H9 (cell line): ENCODE measurements around the gene C15orf62. TPM values are rescaled to one million over a fixed set of nuclear protein-coding genes. Genes with fewer than 3 reads are reported as not detected.

Source experiments
- DNase-seq: peaks from one replicate; pipeline ENCODE4 v3.0.0-alpha.2; 2017
- H2AFZ ChIP-seq: one replicate; pipeline ENCODE4 v1.6.1; 2013; ENCODE audit warnings: mild to moderate bottlenecking, low read length, control low read depth, moderate library complexity
- H2AK5ac ChIP-seq: 2 replicates; pipeline ENCODE4 v1.6.1; 2013; ENCODE audit warnings: low read length, control low read depth, mixed read lengths; ENCODE audit not compliant: insufficient read length
- H2BK120ac ChIP-seq: one replicate; pipeline ENCODE4 v1.6.1; 2013; ENCODE audit warnings: low read depth, mild to moderate bottlenecking, low read length, control low read depth, inconsistent platforms; ENCODE audit not compliant: poor library complexity, severe bottlenecking
- H2BK12ac ChIP-seq: 2 replicates; pipeline ENCODE4 v1.6.1; 2013; ENCODE audit warnings: low read length, control low read depth, mixed read lengths, low read depth; ENCODE audit not compliant: insufficient read length
- H2BK15ac ChIP-seq: 2 replicates; pipeline ENCODE4 v1.6.1; 2013; ENCODE audit warnings: low read depth, low read length, control low read depth
- H2BK20ac ChIP-seq: one replicate; pipeline ENCODE4 v1.6.1; 2013; ENCODE audit warnings: low read depth, mild to moderate bottlenecking, low read length, control low read depth, inconsistent platforms; ENCODE audit not compliant: poor library complexity, severe bottlenecking
- H2BK5ac ChIP-seq: 2 replicates; pipeline ENCODE4 v1.6.1; 2013; ENCODE audit warnings: low read length, control low read depth, mixed read lengths; ENCODE audit not compliant: insufficient read length
- H3K14ac ChIP-seq: 2 replicates; pipeline ENCODE4 v1.6.1; 2013; ENCODE audit warnings: low read length, control low read depth; ENCODE audit not compliant: insufficient read depth
- H3K18ac ChIP-seq: 2 replicates; pipeline ENCODE4 v1.6.1; 2013; ENCODE audit warnings: low read depth, mild to moderate bottlenecking, mixed read lengths, low read length, control low read depth; ENCODE audit not compliant: insufficient read length
- H3K23ac ChIP-seq: 2 replicates; pipeline ENCODE4 v1.6.1; 2013; ENCODE audit warnings: low read length, control low read depth, mixed read lengths, low read depth; ENCODE audit not compliant: insufficient read length
- H3K23me2 ChIP-seq: 2 replicates; pipeline ENCODE4 v1.6.1; 2013; ENCODE audit warnings: low read depth, mild to moderate bottlenecking, mixed read lengths, low read length, control low read depth; ENCODE audit not compliant: insufficient read length, poor library complexity, severe bottlenecking
- H3K27ac ChIP-seq: 2 replicates; pipeline ENCODE4 v1.5.1; 2013; ENCODE audit warnings: low read length, control low read depth, mixed read lengths, low read depth; ENCODE audit not compliant: insufficient read length
- H3K27me3 ChIP-seq: 2 replicates; pipeline ENCODE4 v1.6.1; 2013; ENCODE audit warnings: low read length, control low read depth, inconsistent platforms; ENCODE audit not compliant: insufficient read depth
- H3K4ac ChIP-seq: 2 replicates; pipeline ENCODE4 v1.6.1; 2013; ENCODE audit warnings: low read depth, mild to moderate bottlenecking, control low read depth, inconsistent platforms, low read length, moderate library complexity
- H3K4me1 ChIP-seq: 2 replicates; pipeline ENCODE4 v1.6.1; 2013; ENCODE audit warnings: low read length, control low read depth, inconsistent platforms; ENCODE audit not compliant: insufficient read depth
- H3K4me2 ChIP-seq: 2 replicates; pipeline ENCODE4 v1.6.1; 2013; ENCODE audit warnings: low read length, control low read depth, mixed read lengths; ENCODE audit not compliant: insufficient read length, insufficient read depth
- H3K56ac ChIP-seq: 2 replicates; pipeline ENCODE4 v1.6.1; 2013; ENCODE audit warnings: low read depth, mild to moderate bottlenecking, mixed read lengths, low read length, control low read depth; ENCODE audit not compliant: insufficient read length
- H3K79me1 ChIP-seq: 2 replicates; pipeline ENCODE4 v1.6.1; 2013; ENCODE audit warnings: low read depth, mild to moderate bottlenecking, moderate library complexity, low read length, control low read depth, inconsistent platforms; ENCODE audit not compliant: insufficient read depth, poor library complexity, severe bottlenecking
- H3K79me2 ChIP-seq: 2 replicates; pipeline ENCODE4 v1.6.1; 2013; ENCODE audit warnings: low read length, control low read depth, inconsistent platforms; ENCODE audit not compliant: insufficient read depth
- H3K9ac ChIP-seq: 2 replicates; pipeline ENCODE4 v1.6.1; 2013; ENCODE audit warnings: low read length, control low read depth, mixed read lengths; ENCODE audit not compliant: insufficient read length; ENCODE audit errors: extremely low read depth
- H3K9me3 ChIP-seq: one replicate; pipeline ENCODE4 v1.6.1; 2013; ENCODE audit warnings: low read depth, low read length, inconsistent platforms; ENCODE audit not compliant: control insufficient read depth
- H3T11ph ChIP-seq: one replicate; pipeline ENCODE4 v1.6.1; 2013; ENCODE audit warnings: mild to moderate bottlenecking, low read length, control low read depth, inconsistent platforms
- H4K20me1 ChIP-seq: one replicate; pipeline ENCODE4 v1.6.1; 2013; ENCODE audit not compliant: control insufficient read depth, insufficient read length, insufficient read depth
- H4K5ac ChIP-seq: 2 replicates; pipeline ENCODE4 v1.6.1; 2013; ENCODE audit warnings: low read depth, mild to moderate bottlenecking, mixed read lengths, low read length, control low read depth; ENCODE audit not compliant: insufficient read length
- H4K8ac ChIP-seq: replicated peaks from 2 replicates; pipeline ENCODE4 v1.6.1; 2013; ENCODE audit warnings: low read length, control low read depth, mixed read lengths, low read depth; ENCODE audit not compliant: insufficient read length
- H4K91ac ChIP-seq: 2 replicates; pipeline ENCODE4 v1.6.1; 2013; ENCODE audit warnings: low read depth, mild to moderate bottlenecking, moderate library complexity, mixed read lengths, low read length, control low read depth; ENCODE audit not compliant: insufficient read length
- H3K27ac Mint-ChIP-seq, 3 experiments: 2 replicates in 2 of 3; 3 replicates in 1 of 3; pipeline ENCODE4 v1.8.0; 2020 to 2021; ENCODE audit warnings: mixed read lengths in 3 of 3, mild to moderate bottlenecking in 1 of 3, moderate library complexity in 1 of 3
- H3K27me3 Mint-ChIP-seq: 2 replicates; pipeline ENCODE4 v1.8.0; 2021; ENCODE audit warnings: low read depth, mild to moderate bottlenecking, moderate library complexity, mixed read lengths
- H3K36me3 Mint-ChIP-seq, 3 experiments: 2 replicates in 2 of 3; 3 replicates in 1 of 3; pipeline ENCODE4 v1.8.0; 2020 to 2021; ENCODE audit warnings: low read depth in 3 of 3, mixed read lengths in 3 of 3; ENCODE audit not compliant: insufficient read depth in 1 of 3
- H3K4me1 Mint-ChIP-seq, 2 experiments: 2 replicates each; pipeline ENCODE4 v1.8.0; 2020; ENCODE audit warnings: mixed read lengths in 2 of 2
- H3K4me3 Mint-ChIP-seq, 2 experiments: 2 replicates in 1 of 2; 3 replicates in 1 of 2; pipeline ENCODE4 v1.8.0; 2020 to 2021; ENCODE audit warnings: mild to moderate bottlenecking in 2 of 2, mixed read lengths in 2 of 2, moderate library complexity in 1 of 2
- H3K9me3 Mint-ChIP-seq, 2 experiments: 2 replicates in 1 of 2; 3 replicates in 1 of 2; pipeline ENCODE4 v1.8.0; 2020; ENCODE audit warnings: mild to moderate bottlenecking in 2 of 2, mixed read lengths in 2 of 2, moderate library complexity in 1 of 2
- WGBS: extraction: QIAGEN DNeasy Blood & Tissue Kit; methylation state at CpG from one replicate; pipeline ENCODE4 v1.1.7; 2013; ENCODE audit warnings: missing lambda C conversion rate, low lambda C conversion rate, mixed read lengths; ENCODE audit not compliant: insufficient read length; ENCODE audit errors: extremely low coverage; 5-methylcytosine and 5-hydroxymethylcytosine counted together
- total RNA-seq: library from RNA; stranded (reverse); gene quantifications from 2 replicates; pipeline ENCODE4 v1.2.1, GENCODE V29; 2021
- TF ChIP-seq, protein P1 (sequence below): fragments of 200-600 bp; sonication (generic); conservative IDR thresholded peaks from 3 replicates; pipeline ENCODE4 v1.8.0; 2021; ENCODE audit warnings: antibody characterized with exemption, mild to moderate bottlenecking

C15orf62 gene
- total RNA-seq, 1 experiment from 2014 or later = 0.70 TPM

GRCh38 chr15:40767838-40768500, 1.8 kb upstream of the C15orf62 start:
- H3K27me3 Mint-ChIP-seq = peaks cover 3% of the 10 kb centered on the region
- no CpG with 5 or more reads among the region's 29 CpGs for WGBS
- TF ChIP-seq, protein P1, sequence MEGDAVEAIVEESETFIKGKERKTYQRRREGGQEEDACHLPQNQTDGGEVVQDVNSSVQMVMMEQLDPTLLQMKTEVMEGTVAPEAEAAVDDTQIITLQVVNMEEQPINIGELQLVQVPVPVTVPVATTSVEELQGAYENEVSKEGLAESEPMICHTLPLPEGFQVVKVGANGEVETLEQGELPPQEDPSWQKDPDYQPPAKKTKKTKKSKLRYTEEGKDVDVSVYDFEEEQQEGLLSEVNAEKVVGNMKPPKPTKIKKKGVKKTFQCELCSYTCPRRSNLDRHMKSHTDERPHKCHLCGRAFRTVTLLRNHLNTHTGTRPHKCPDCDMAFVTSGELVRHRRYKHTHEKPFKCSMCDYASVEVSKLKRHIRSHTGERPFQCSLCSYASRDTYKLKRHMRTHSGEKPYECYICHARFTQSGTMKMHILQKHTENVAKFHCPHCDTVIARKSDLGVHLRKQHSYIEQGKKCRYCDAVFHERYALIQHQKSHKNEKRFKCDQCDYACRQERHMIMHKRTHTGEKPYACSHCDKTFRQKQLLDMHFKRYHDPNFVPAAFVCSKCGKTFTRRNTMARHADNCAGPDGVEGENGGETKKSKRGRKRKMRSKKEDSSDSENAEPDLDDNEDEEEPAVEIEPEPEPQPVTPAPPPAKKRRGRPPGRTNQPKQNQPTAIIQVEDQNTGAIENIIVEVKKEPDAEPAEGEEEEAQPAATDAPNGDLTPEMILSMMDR = no peak
- H2BK5ac ChIP-seq = no peak overlapping the region
- no peak overlapping the region for H2BK120ac ChIP-seq
- H3K4me1 ChIP-seq = peaks cover 4% of the 10 kb centered on the region; the same call in 1 of the 2 replicates
- H4K91ac ChIP-seq = no peak overlapping the region
- no peak overlapping the region for H2BK20ac ChIP-seq
- no peak overlapping the region for H3K14ac ChIP-seq
- no peaks in the 10 kb centered on the region for H3K79me2 ChIP-seq
- H3K9me3 ChIP-seq = no peaks in the 10 kb centered on the region
- H3K4me1 Mint-ChIP-seq = peaks cover 29% of the 10 kb centered on the region in 2 experiments
- no peak overlapping the region for H3K56ac ChIP-seq
- H3K4ac ChIP-seq = no peak overlapping the region
- H4K5ac ChIP-seq = no peak overlapping the region
- no peaks in the 10 kb centered on the region for H4K20me1 ChIP-seq
- no peak for DNase-seq
- no peaks in the 10 kb centered on the region for H3K9me3 Mint-ChIP-seq
- H3K27ac Mint-ChIP-seq = peak overlapping the region in 2 of 3 experiments; percentile 39 to 68; a peak in 1 of 7 replicates
- no peak overlapping the region for H2AFZ ChIP-seq
- H2BK15ac ChIP-seq = no peak overlapping the region
- H3K27me3 ChIP-seq = no peaks in the 10 kb centered on the region
- no peak overlapping the region for H3K18ac ChIP-seq
- no peak overlapping the region for H2AK5ac ChIP-seq
- H3K79me1 ChIP-seq = no peaks in the 10 kb centered on the region
- no peaks in the 10 kb centered on the region for H3K23me2 ChIP-seq
- H3K4me3 Mint-ChIP-seq = peak overlapping the region in 1 of 2 experiments; percentile 20; a peak in 2 of 5 replicates
- no peak overlapping the region for H3K4me2 ChIP-seq
- peaks cover 0 to 14% (median 0%) of the 10 kb centered on the region in 3 experiments; a peak in 6 of 7 replicates for H3K36me3 Mint-ChIP-seq
- H3T11ph ChIP-seq = no peak overlapping the region
- no peak overlapping the region for H2BK12ac ChIP-seq
- no peak overlapping the region for H4K8ac ChIP-seq
- H3K27ac ChIP-seq = no peak overlapping the region
- no peak overlapping the region for H3K9ac ChIP-seq
- H3K23ac ChIP-seq = no peak overlapping the region
